ENCODE measurements around the gene AFF4. TPM values are rescaled to one million over a fixed set of nuclear protein-coding genes. Genes with fewer than 3 reads are reported as not detected.

AFF4 gene
- total RNA-seq, 1 experiment from 2014 or later, result 38.6 TPM

GRCh38 chr5:132850066-132850465, 113.4 kb downstream of the AFF4 start:
- BruUV-seq (replicated peaks), result no TSS peak
- TF ChIP-seq ZBTB33 (IDR thresholded peaks at IDR 0.05; ENCODE audit: extremely low read depth, insufficient replicate concordance, low read length) (no peak), ATF3 (IDR thresholded peaks at IDR 0.05) (no peak), ELF1 (IDR thresholded peaks at IDR 0.05; ENCODE audit: borderline replicate concordance, low read depth) (no peak), POLR2AphosphoS5 (IDR thresholded peaks at IDR 0.05; ENCODE audit: low read depth, low read length) (no peak), EZH2 (IDR thresholded peaks at IDR 0.05) (no peak), SP1 (IDR thresholded peaks at IDR 0.05; ENCODE audit: low read depth) (no peak), CTCF (IDR thresholded peaks at IDR 0.05 in 2 of 3, conservative IDR thresholded peaks at IDR 0.05 in 1 of 3; ENCODE audit: borderline replicate concordance in 1 of 3, insufficient read depth in 1 of 3, low read depth in 2 of 3, low read length in 2 of 3) (no peak), CBX3 (IDR thresholded peaks at IDR 0.05; ENCODE audit: low read depth) (no peak), SIN3A (IDR thresholded peaks at IDR 0.05; ENCODE audit: low read depth) (no peak)
- Histone ChIP-seq H3K4me1 (ENCODE audit: control insufficient read depth in 1 of 2, insufficient read depth in 2 of 2, low read length in 2 of 2) (no peaks in the 10 kb centered on the region), H3K4me2 (ENCODE audit: low read length) (no peak overlapping the region), H3K36me3 (ENCODE audit: control insufficient read depth in 1 of 2, insufficient read depth in 2 of 2, low read length in 2 of 2) (no peaks in the 10 kb centered on the region), H3K9me2 (ENCODE audit: insufficient read depth) (no peaks in the 10 kb centered on the region), H4K20me1 (ENCODE audit: insufficient read depth) (no peaks in the 10 kb centered on the region), H3K9me3 (ENCODE audit: control insufficient read depth in 1 of 2, insufficient read depth in 1 of 2, low read depth in 1 of 2, low read length in 2 of 2) (no peaks in the 10 kb centered on the region), H3K27me3 (ENCODE audit: insufficient read depth, low read length) (no peaks in the 10 kb centered on the region), H3K4me3 (replicated peaks in 1 of 2; ENCODE audit: low read depth in 1 of 2, low read length in 2 of 2) (no peak overlapping the region), H3K79me2 (ENCODE audit: insufficient read depth, low read length) (no peaks in the 10 kb centered on the region), H3K27ac (ENCODE audit: low read depth, low read length) (no peak overlapping the region), H2AFZ (ENCODE audit: low read depth, low read length, poor library complexity, severe bottlenecking) (no peak overlapping the region), H3K9ac (ENCODE audit: low read length) (no peak overlapping the region)
- CTCF ChIA-PET, result interaction anchor here (1.3 kb wide), 1 partner anchor 30 kb away, joined by 3 read pairs; no protein-coding TSS in a partner anchor
- no peak for DNase-seq (ENCODE audit: low read depth, low spot score)
- intact Hi-C loops (cut with micrococcal nuclease), result no loop called here
- RAD21 ChIA-PET (ENCODE audit: low non-redundant PET in 1 of 2, low total read pairs in 2 of 2, uncharacterized antibody in 2 of 2, unreplicated experiment in 2 of 2), result no interaction called here
- POLR2A ChIA-PET, result no interaction called here
- no peak for ATAC-seq
